GM18870 (cell line): Measurements from ENCODE around the gene VPS37C.

Experiments used
- ATAC-seq: cut with Tn5 transposase; IDR thresholded peaks from one replicate; pipeline ENCODE4 v1.9.1; 2021; ENCODE audit warnings: moderate library complexity; ENCODE audit not compliant: unreplicated experiment

Gene VPS37C

GRCh38 chr11:61155312-61155711 is 5.9 kb downstream of the VPS37C start:
- no peak for ATAC-seq

- ATAC-seq: no peak
These were observed 6.7 kb downstream of the VPS37C start for GRCh38 chr11:61154528-61154927.

- ATAC-seq: no peak
These were observed 7.6 kb downstream of the VPS37C start for GRCh38 chr11:61153593-61154095.

- no peak for ATAC-seq
These were observed 8.2 kb downstream of the VPS37C start for GRCh38 chr11:61152816-61153592.

- ATAC-seq: no peak
These were observed 9.5 kb downstream of the VPS37C start for GRCh38 chr11:61151545-61152252.

GRCh38 chr11:61150706-61151544 is 10.3 kb downstream of the VPS37C start:
- ATAC-seq: no peak

- ATAC-seq: no peak
These were observed 11.3 kb downstream of the VPS37C start for GRCh38 chr11:61149624-61150615.

GRCh38 chr11:61147791-61148620 is 13.2 kb downstream of the VPS37C start:
- no peak for ATAC-seq

GRCh38 chr11:61147271-61147670 is 14.0 kb downstream of the VPS37C start:
- no peak for ATAC-seq

GRCh38 chr11:61146416-61146815 is 14.8 kb downstream of the VPS37C start:
- ATAC-seq: no peak

GRCh38 chr11:61145228-61146005 is 15.8 kb downstream of the VPS37C start:
- no peak for ATAC-seq

GRCh38 chr11:61144511-61145179 is 16.6 kb downstream of the VPS37C start:
- ATAC-seq: no peak

- ATAC-seq: no peak
These were observed 18.8 kb downstream of the VPS37C start for GRCh38 chr11:61142424-61142823.

GRCh38 chr11:61141601-61142028 is 19.6 kb downstream of the VPS37C start:
- ATAC-seq: no peak

- no peak for ATAC-seq
These were observed 20.8 kb downstream of the VPS37C start for GRCh38 chr11:61140416-61140815.

GRCh38 chr11:61139387-61139786 is 21.8 kb downstream of the VPS37C start:
- ATAC-seq: no peak

GRCh38 chr11:61138935-61139334 is 22.3 kb downstream of the VPS37C start:
- ATAC-seq: no peak

- no peak for ATAC-seq
These were observed 26.4 kb downstream of the VPS37C start for GRCh38 chr11:61134801-61135257.
